IMR-90 (cell line): ENCODE measurements around the gene CAMK2D. TPM values are rescaled to one million over a fixed set of nuclear protein-coding genes. Genes with fewer than 3 reads are reported as not detected.

Experiments used
- ATAC-seq: fragments of 200-7000 bp; cut with Tn5 transposase; 2 replicates; pipeline ENCODE4 v1.9.1; 2020; ENCODE audit warnings: low read depth, mild to moderate bottlenecking, moderate library complexity
- BruUV-seq: library from RNA; stranded (reverse); fragments of 400-500 nt; replicated peaks from 2 replicates; lab custom pipeline; 2021; lab: Mats Ljungman, UMichigan
- CTCF ChIA-PET: fragments of 300-600 bp; formaldehyde crosslinking; extraction: SDS; loops from one replicate; lab custom pipeline; 2021; ENCODE audit warnings: antibody characterized with exemption; lab: Yijun Ruan, JAX
- POLR2A ChIA-PET: fragments of 300-600 bp; sonication (Branson Sonifier 250); formaldehyde crosslinking; loops from one replicate; lab custom pipeline; 2022; ENCODE audit warnings: antibody characterized with exemption; ENCODE audit not compliant: unreplicated experiment; lab: Charles Lee
- DNase-seq: peaks from one replicate; pipeline ENCODE4 v3.0.0; 2013
- H2AFZ ChIP-seq: replicated peaks from 2 replicates; pipeline ENCODE3; 2013; ENCODE audit warnings: low read length, mild to moderate bottlenecking; ENCODE audit not compliant: poor library complexity
- H2AK5ac ChIP-seq: 2 replicates; pipeline ENCODE4 v1.6.1; 2013; ENCODE audit warnings: low read depth, low read length, inconsistent platforms
- H2AK9ac ChIP-seq: replicated peaks from 2 replicates; pipeline ENCODE3; 2013; ENCODE audit warnings: mild to moderate bottlenecking, low read depth, low read length, moderate library complexity; ENCODE audit not compliant: poor library complexity
- H2BK120ac ChIP-seq: 2 replicates; pipeline ENCODE4 v1.6.1; 2013; ENCODE audit warnings: low read depth, low read length, inconsistent platforms
- H2BK15ac ChIP-seq: 3 replicates; pipeline ENCODE4 v1.6.1; 2013; ENCODE audit warnings: low read depth, low read length, inconsistent platforms
- H2BK20ac ChIP-seq: 2 replicates; pipeline ENCODE4 v1.6.1; 2013; ENCODE audit warnings: low read depth, mild to moderate bottlenecking, inconsistent platforms, low read length, moderate library complexity
- H2BK5ac ChIP-seq: 2 replicates; pipeline ENCODE4 v1.6.1; 2013; ENCODE audit warnings: mild to moderate bottlenecking, low read depth, low read length, inconsistent platforms; ENCODE audit not compliant: poor library complexity, severe bottlenecking
- H3K14ac ChIP-seq: replicated peaks from 2 replicates; pipeline ENCODE4 v1.6.1; 2013; ENCODE audit warnings: low read depth, low read length, inconsistent platforms
- H3K18ac ChIP-seq: 2 replicates; pipeline ENCODE4 v1.6.1; 2013; ENCODE audit warnings: low read depth, low read length, control low read depth
- H3K23ac ChIP-seq: 2 replicates; pipeline ENCODE4 v1.6.1; 2013; ENCODE audit warnings: low read depth, low read length, inconsistent platforms
- H3K27ac ChIP-seq: 2 replicates; pipeline ENCODE4 v1.5.1; 2013; ENCODE audit warnings: mild to moderate bottlenecking, control low read depth, low read length; ENCODE audit not compliant: insufficient read depth
- H3K27me3 ChIP-seq: 2 replicates; pipeline ENCODE4 v1.6.1; 2013; ENCODE audit warnings: low read length; ENCODE audit not compliant: control insufficient read depth, insufficient read depth
- H3K36me3 ChIP-seq: 2 replicates; pipeline ENCODE4 v1.6.1; 2013; ENCODE audit warnings: low read length, mixed read lengths; ENCODE audit not compliant: control insufficient read depth, insufficient read depth
- H3K4ac ChIP-seq: 2 replicates; pipeline ENCODE4 v1.6.1; 2013; ENCODE audit warnings: low read depth, low read length, inconsistent platforms
- H3K4me1 ChIP-seq: 2 replicates; pipeline ENCODE4 v1.6.1; 2013; ENCODE audit warnings: low read length, mixed read lengths; ENCODE audit not compliant: control insufficient read depth, insufficient read depth
- H3K4me2 ChIP-seq: 2 replicates; pipeline ENCODE4 v1.6.1; 2013; ENCODE audit warnings: low read depth, mild to moderate bottlenecking, control low read depth, low read length, moderate library complexity
- H3K4me3 ChIP-seq: 2 replicates; pipeline ENCODE4 v1.5.1; 2013; ENCODE audit warnings: low read depth, mild to moderate bottlenecking, control low read depth, low read length, moderate library complexity; ENCODE audit not compliant: insufficient read depth
- H3K56ac ChIP-seq: 2 replicates; pipeline ENCODE4 v1.6.1; 2013; ENCODE audit warnings: low read length, inconsistent platforms; ENCODE audit not compliant: insufficient read depth; ENCODE audit errors: extremely low read depth
- H3K79me1 ChIP-seq, 2 experiments: 2 replicates each; pipeline ENCODE4 v1.6.1; 2013; ENCODE audit warnings: low read length in 2 of 2, inconsistent platforms in 1 of 2, low read depth in 1 of 2
- H3K9ac ChIP-seq: 2 replicates; pipeline ENCODE4 v1.6.1; 2013; ENCODE audit warnings: low read depth, low read length, control low read depth
- H3K9me1 ChIP-seq: 2 replicates; pipeline ENCODE4 v1.6.1; 2013; ENCODE audit warnings: low read length, inconsistent platforms; ENCODE audit not compliant: insufficient read depth
- H3K9me3 ChIP-seq: 2 replicates; pipeline ENCODE4 v1.6.1; 2013; ENCODE audit warnings: low read length; ENCODE audit not compliant: control insufficient read depth, insufficient read depth
- H4K20me1 ChIP-seq: 2 replicates; pipeline ENCODE4 v1.6.1; 2013; ENCODE audit warnings: low read length, inconsistent platforms; ENCODE audit not compliant: insufficient read depth
- H4K5ac ChIP-seq: 2 replicates; pipeline ENCODE4 v1.6.1; 2013; ENCODE audit warnings: mild to moderate bottlenecking, low read depth, low read length, control low read depth
- H4K8ac ChIP-seq, 2 experiments: 2 replicates each; pipeline ENCODE4 v1.6.1; 2013; ENCODE audit warnings: low read depth in 2 of 2, low read length in 2 of 2, control low read depth in 1 of 2, inconsistent platforms in 1 of 2
- H4K91ac ChIP-seq: 2 replicates; pipeline ENCODE4 v1.6.1; 2013; ENCODE audit warnings: low read depth, low read length, inconsistent platforms; ENCODE audit not compliant: insufficient read depth
- BHLHE40 ChIP-seq: fragments of 150-350 bp; IDR thresholded peaks from 2 replicates; pipeline ENCODE4 v1.6.1; 2016; ENCODE audit warnings: mild to moderate bottlenecking, low read depth, low read length
- CEBPB ChIP-seq: IDR thresholded peaks from 2 replicates; pipeline ENCODE4 v1.6.1; 2012; ENCODE audit warnings: low read depth, low read length, improper control_type of control experiment
- CHD1 ChIP-seq: IDR thresholded peaks from 2 replicates; pipeline ENCODE4 v1.6.1; 2012; ENCODE audit warnings: low read depth, low read length, improper control_type of control experiment
- ELK1 ChIP-seq: fragments of 150-350 bp; IDR thresholded peaks from 2 replicates; pipeline ENCODE4 v1.6.1; 2016; ENCODE audit warnings: low read depth, mild to moderate bottlenecking, low read length, moderate library complexity, borderline replicate concordance
- FOS ChIP-seq: fragments of 150-350 bp; IDR thresholded peaks from 2 replicates; pipeline ENCODE4 v1.6.1; 2016; ENCODE audit warnings: low read depth, low read length
- NFE2L2 ChIP-seq: fragments of 150-350 bp; IDR thresholded peaks from 2 replicates; pipeline ENCODE4 v1.6.1; 2016; ENCODE audit warnings: low read depth, mild to moderate bottlenecking, low read length
- POLR2A ChIP-seq: IDR thresholded peaks from 2 replicates; pipeline ENCODE4 v1.6.1; 2012; ENCODE audit warnings: mild to moderate bottlenecking, low read depth, low read length
- RAD21 ChIP-seq: IDR thresholded peaks from 2 replicates; pipeline ENCODE4 v1.6.1; 2012; ENCODE audit warnings: low read length, improper control_type of control experiment
- RCOR1 ChIP-seq: IDR thresholded peaks from 2 replicates; pipeline ENCODE4 v1.6.1; 2012; ENCODE audit warnings: mild to moderate bottlenecking, low read length, improper control_type of control experiment; ENCODE audit not compliant: insufficient replicate concordance
- WGBS, 2 experiments: methylation state at CpG; one replicate each; pipeline versions ENCODE4 v1.1.5 to v1.1.7; 2013; ENCODE audit warnings: missing lambda C conversion rate in 2 of 2; ENCODE audit not compliant: insufficient read length in 1 of 2; ENCODE audit errors: extremely low coverage in 2 of 2; 5-methylcytosine and 5-hydroxymethylcytosine counted together
- dilution Hi-C: fragments of 300-500 bp; cut with HindIII; formaldehyde crosslinking; loops from one replicate; pipeline ENCODE4 v1.14.3; 2018; ENCODE audit warnings: low sequenced_read_pairs; ENCODE audit not compliant: unreplicated experiment
- in situ Hi-C: fragments of 300-500 bp; cut with MboI; formaldehyde crosslinking; loops from 3 replicates; pipeline ENCODE4 v1.14.3; 2019; ENCODE audit warnings: low sequenced_read_pairs, inconsistent platforms, mixed read lengths
- intact Hi-C: fragments of 100-400 bp; cut with micrococcal nuclease; formaldehyde crosslinking; loops from 2 replicates; pipeline ENCODE4 v1.10.0; 2022
- polyA plus RNA-seq, 3 experiments: library from polyadenylated mRNA; depleted of rRNA; stranded (reverse); fragments of >200 nt; gene quantifications; 2 replicates each; pipeline ENCODE4 v1.2.3, GENCODE V29; 2012; ENCODE audit warnings: low replicate concordance in 1 of 3
- total RNA-seq: library from RNA; depleted of rRNA; stranded (reverse); fragments of >200 nt; gene quantifications from 2 replicates; pipeline ENCODE4 v1.2.3, GENCODE V29; 2012
- TF ChIP-seq, protein P1 (sequence below): conservative IDR thresholded peaks from 2 replicates; pipeline ENCODE4 v1.5.1; 2012; ENCODE audit warnings: mild to moderate bottlenecking, low read depth, low read length, improper control_type of control experiment

CAMK2D gene
- total and polyA plus RNA-seq, 2 of the 4 experiments (the other 2 are of a cell fraction) = 44.6 to 156 TPM

DNA sequence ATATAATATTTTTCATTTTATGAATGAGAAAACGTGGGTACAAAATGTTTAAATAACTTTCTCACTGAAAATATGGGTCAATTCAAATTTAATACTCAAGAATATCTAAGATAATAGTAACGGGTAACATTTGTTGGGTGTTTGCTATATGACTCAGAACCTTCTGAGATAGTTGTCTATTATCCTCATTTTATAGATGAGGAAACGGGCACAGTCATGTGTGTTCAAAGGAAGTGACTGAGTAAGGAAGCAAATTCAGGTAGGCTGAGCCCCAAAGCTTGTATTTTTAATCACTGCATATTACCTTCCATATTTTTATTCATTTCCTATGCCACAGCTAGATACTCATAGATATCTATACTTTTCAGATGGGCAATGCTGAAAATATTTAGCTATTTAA is 12.2 kb upstream of the CAMK2D start:
- Histone ChIP-seq H3K9me3 (no peaks in the 10 kb centered on the region), H3K27me3 (no peaks in the 10 kb centered on the region), H3K18ac (no peak overlapping the region), H2BK20ac (no peak overlapping the region), H3K9me1 (no peaks in the 10 kb centered on the region), H3K9ac (no peak overlapping the region), H4K5ac (no peak overlapping the region), H2AK9ac (no peak overlapping the region), H2AK5ac (no peak overlapping the region), H3K14ac (no peak overlapping the region), H3K4me1 (no peaks in the 10 kb centered on the region), H4K8ac (no peak overlapping the region), H2AFZ (no peak overlapping the region), H3K56ac (no peak overlapping the region), H3K4me3 (no peak overlapping the region), H3K79me1 (no peaks in the 10 kb centered on the region), H4K20me1 (no peaks in the 10 kb centered on the region), H3K4me2 (no peak overlapping the region), H3K4ac (no peak overlapping the region), H4K91ac (no peak overlapping the region), H2BK15ac (no peak overlapping the region), H2BK5ac (no peak overlapping the region), H3K36me3 (no peaks in the 10 kb centered on the region), H3K23ac (no peak overlapping the region), H2BK120ac (no peak overlapping the region), H3K27ac (no peak overlapping the region)
- ChIA-PET CTCF (no interaction called here), POLR2A (no interaction called here)
- ATAC-seq (no peak), DNase-seq (no peak)
- dilution Hi-C loops (no loop called here), intact Hi-C loops (no loop called here), in situ Hi-C loops (loop anchor here (10.0 kb wide), 1 partner anchor 369 kb away; no protein-coding TSS in a partner anchor)
- TF ChIP-seq FOS (no peak), RCOR1 (no peak), CHD1 (no peak), BHLHE40 (no peak), NFE2L2 (no peak), ELK1 (no peak), CEBPB (no peak), RAD21 (no peak), POLR2A (no peak)
- TF ChIP-seq, protein P1, sequence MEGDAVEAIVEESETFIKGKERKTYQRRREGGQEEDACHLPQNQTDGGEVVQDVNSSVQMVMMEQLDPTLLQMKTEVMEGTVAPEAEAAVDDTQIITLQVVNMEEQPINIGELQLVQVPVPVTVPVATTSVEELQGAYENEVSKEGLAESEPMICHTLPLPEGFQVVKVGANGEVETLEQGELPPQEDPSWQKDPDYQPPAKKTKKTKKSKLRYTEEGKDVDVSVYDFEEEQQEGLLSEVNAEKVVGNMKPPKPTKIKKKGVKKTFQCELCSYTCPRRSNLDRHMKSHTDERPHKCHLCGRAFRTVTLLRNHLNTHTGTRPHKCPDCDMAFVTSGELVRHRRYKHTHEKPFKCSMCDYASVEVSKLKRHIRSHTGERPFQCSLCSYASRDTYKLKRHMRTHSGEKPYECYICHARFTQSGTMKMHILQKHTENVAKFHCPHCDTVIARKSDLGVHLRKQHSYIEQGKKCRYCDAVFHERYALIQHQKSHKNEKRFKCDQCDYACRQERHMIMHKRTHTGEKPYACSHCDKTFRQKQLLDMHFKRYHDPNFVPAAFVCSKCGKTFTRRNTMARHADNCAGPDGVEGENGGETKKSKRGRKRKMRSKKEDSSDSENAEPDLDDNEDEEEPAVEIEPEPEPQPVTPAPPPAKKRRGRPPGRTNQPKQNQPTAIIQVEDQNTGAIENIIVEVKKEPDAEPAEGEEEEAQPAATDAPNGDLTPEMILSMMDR = no peak
- BruUV-seq = no TSS peak
- no CpG with 5 or more reads among the region's 3 CpGs for WGBS, 2 experiments
